Fibroblast of lung (primary cell): ENCODE data around the gene PRODH.
"Not testable (repeated sequence)": the region's sequence is repeated elsewhere in the genome, so short reads cannot be mapped to it uniquely, and the experiment has no call there.

ENCODE experiments used
- EZH2 ChIP-seq: IDR thresholded peaks from 2 replicates; pipeline ENCODE4 v1.5.1; 2012; ENCODE audit warnings: low read length, control low read depth, mild to moderate bottlenecking; ENCODE audit errors: missing control alignments
- TF ChIP-seq, protein P1 (sequence below), 2 donors: IDR thresholded peaks in 1 of 2; conservative IDR thresholded peaks in 1 of 2; 1 replicate in 1 of 2; 2 replicates in 1 of 2; pipeline ENCODE4 v1.5.1; 2011 to 2012; ENCODE audit warnings: low read length in 2 of 2, control low read depth in 1 of 2, inconsistent platforms in 1 of 2, low read depth in 1 of 2, mild to moderate bottlenecking in 1 of 2

DNA sequence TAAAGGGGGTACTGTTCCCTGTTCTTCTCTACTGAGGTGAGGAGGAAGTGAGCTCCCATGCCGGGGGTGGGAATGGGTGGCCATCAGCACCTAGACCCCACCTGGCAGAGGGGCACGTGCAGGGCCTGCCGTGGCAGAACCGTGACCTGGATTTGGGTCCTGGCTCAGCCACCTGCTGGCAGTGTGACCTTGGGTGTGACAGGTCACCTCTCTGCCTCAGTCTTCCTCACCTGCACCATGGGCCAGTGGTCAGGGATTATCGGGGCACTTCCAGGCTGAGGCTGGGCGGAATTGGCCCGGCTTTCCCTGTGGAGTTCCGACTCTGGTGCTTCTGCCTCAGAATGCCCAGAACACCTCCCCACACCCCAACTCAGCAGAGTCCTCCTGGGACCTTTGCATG, 36.5 kb upstream of the PRODH start:
- TF ChIP-seq, protein P1, sequence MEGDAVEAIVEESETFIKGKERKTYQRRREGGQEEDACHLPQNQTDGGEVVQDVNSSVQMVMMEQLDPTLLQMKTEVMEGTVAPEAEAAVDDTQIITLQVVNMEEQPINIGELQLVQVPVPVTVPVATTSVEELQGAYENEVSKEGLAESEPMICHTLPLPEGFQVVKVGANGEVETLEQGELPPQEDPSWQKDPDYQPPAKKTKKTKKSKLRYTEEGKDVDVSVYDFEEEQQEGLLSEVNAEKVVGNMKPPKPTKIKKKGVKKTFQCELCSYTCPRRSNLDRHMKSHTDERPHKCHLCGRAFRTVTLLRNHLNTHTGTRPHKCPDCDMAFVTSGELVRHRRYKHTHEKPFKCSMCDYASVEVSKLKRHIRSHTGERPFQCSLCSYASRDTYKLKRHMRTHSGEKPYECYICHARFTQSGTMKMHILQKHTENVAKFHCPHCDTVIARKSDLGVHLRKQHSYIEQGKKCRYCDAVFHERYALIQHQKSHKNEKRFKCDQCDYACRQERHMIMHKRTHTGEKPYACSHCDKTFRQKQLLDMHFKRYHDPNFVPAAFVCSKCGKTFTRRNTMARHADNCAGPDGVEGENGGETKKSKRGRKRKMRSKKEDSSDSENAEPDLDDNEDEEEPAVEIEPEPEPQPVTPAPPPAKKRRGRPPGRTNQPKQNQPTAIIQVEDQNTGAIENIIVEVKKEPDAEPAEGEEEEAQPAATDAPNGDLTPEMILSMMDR (conservative IDR thresholded peaks at IDR 0.05 in 1 of 2, IDR thresholded peaks at IDR 0.05 in 1 of 2; ENCODE audit: low read depth in 1 of 2, low read length in 2 of 2): not testable (repeated sequence)
- TF ChIP-seq EZH2: not testable (repeated sequence)
